ENCODE results near the gene PDGFRB. TPM values are rescaled to one million over a fixed set of nuclear protein-coding genes. Genes with fewer than 3 reads are reported as not detected.

The PDGFRB gene
- total RNA-seq, 1 donor from 2014 or later, result 4.6 TPM

GRCh38 chr5:150129454-150129812, 26.2 kb downstream of the PDGFRB start:
- TF ChIP-seq CTCF (conservative IDR thresholded peaks at IDR 0.05; ENCODE audit: low read depth, low read length), result no peak
- peak overlapping the region; percentile 44 for H3K4me3 ChIP-seq (ENCODE audit: low read depth, low read length)

GRCh38 chr5:150126921-150127265, 28.8 kb downstream of the PDGFRB start:
- H3K4me3 ChIP-seq (ENCODE audit: low read depth, low read length), result no peak overlapping the region
- no peak for TF ChIP-seq CTCF (conservative IDR thresholded peaks at IDR 0.05; ENCODE audit: low read depth, low read length)
- no peak for DNase-seq (ENCODE audit: low read depth)

More at GRCh38 chr5:150129454-150129812, 26.2 kb downstream of the PDGFRB start:
- no peak for DNase-seq (ENCODE audit: low read depth)

DNA sequence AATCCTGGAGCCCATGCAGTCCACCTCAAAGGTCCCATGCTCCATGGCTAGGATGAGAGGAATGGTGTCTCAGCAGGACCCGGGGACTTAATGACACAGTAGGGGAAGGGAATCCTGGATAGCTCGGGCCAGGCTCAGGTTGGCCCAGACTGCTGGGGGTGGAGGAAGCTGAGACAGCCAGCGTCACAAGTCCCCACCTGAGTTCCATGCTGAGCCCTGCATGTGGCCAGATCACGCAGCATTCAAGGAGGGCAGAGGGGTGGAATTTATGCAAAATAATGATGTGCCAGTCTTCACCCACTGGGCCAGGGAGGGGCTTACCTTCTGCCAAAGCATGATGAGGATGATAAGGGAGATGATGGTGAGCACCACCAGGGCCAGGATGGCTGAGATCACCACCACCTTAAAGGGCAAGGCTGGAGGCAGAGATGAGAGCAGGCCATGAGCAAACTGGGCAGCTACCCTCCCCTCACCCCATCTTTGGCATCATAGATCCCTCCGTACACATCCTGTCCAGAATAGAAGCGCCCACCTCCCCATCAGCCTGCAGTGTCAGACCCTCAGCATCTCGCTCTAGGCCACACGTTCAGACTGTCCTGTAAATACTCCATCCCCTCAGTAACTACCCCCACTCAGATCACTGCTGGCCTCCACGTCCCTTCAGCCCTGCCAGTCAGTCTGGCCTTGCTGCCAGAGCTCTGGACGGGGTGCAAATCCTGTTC, 29.3 kb downstream of the PDGFRB start:
- no peak for TF ChIP-seq CTCF (conservative IDR thresholded peaks at IDR 0.05; ENCODE audit: low read depth, low read length)
- DNase-seq (ENCODE audit: low read depth), result no peak
- H3K4me3 ChIP-seq (ENCODE audit: low read depth, low read length), result no peak overlapping the region

GRCh38 chr5:150125334-150125733, 30.3 kb downstream of the PDGFRB start:
- no peak for TF ChIP-seq CTCF (conservative IDR thresholded peaks at IDR 0.05; ENCODE audit: low read depth, low read length)
- DNase-seq (ENCODE audit: low read depth), result no peak
- H3K4me3 ChIP-seq (ENCODE audit: low read depth, low read length), result no peak overlapping the region

DNA sequence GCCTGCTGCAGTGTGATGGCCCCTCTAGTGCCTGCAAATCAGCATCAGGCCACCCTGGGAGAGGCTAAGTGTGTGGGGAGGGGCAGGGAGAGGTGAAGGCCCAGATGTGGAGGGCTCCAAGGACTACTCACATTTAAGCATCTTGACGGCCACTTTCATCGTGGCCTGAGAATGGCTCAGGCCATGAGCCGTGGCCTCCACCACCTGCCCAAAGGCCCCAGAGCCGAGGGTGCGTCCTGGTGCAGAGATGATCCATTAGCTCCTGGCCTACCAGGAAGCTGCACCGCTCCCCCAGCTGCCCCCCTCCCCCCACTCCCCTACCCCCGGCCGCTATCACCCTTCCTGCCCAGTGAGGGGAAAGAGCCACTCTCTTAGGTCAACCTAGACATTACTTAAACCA, 31.0 kb downstream of the PDGFRB start:
- TF ChIP-seq CTCF (conservative IDR thresholded peaks at IDR 0.05; ENCODE audit: low read depth, low read length), result no peak
- no peak for DNase-seq (ENCODE audit: low read depth)
- H3K4me3 ChIP-seq (ENCODE audit: low read depth, low read length), result no peak overlapping the region

- TF ChIP-seq CTCF (conservative IDR thresholded peaks at IDR 0.05; ENCODE audit: low read depth, low read length), result no peak
- DNase-seq (ENCODE audit: low read depth), result no peak
- no peak overlapping the region for H3K4me3 ChIP-seq (ENCODE audit: low read depth, low read length)
Observed at GRCh38 chr5:150124111-150124557, 31.5 kb downstream of the PDGFRB start.

DNA sequence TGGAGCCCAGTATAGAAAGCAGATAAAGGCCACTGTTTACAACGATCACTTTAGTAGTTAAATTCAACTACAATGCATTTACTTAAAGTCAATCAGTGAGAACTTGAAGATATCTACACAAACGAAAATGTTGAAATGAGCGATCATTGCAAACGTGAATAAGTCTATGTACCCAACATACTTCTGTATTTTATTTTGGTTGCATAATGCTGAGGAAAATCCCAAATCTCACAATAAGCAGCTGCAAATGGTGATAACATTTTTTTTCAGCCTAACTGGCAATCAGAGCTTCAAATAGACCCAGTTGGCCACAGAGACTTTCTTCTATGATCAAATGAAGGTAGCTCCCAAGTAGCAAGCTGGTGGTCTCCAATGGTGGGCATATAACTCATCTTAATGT, 32.1 kb downstream of the PDGFRB start:
- TF ChIP-seq CTCF (conservative IDR thresholded peaks at IDR 0.05; ENCODE audit: low read depth, low read length), result no peak
- no peak for DNase-seq (ENCODE audit: low read depth)
- H3K4me3 ChIP-seq (ENCODE audit: low read depth, low read length), result no peak overlapping the region

Data from epithelial cell of proximal tubule (primary cell).